ENCODE measurements around the gene TLCD3A.
"Not testable (repeated sequence)": the region's sequence is repeated elsewhere in the genome, so short reads cannot be mapped to it uniquely, and the experiment has no call there.

TLCD3A gene

DNA sequence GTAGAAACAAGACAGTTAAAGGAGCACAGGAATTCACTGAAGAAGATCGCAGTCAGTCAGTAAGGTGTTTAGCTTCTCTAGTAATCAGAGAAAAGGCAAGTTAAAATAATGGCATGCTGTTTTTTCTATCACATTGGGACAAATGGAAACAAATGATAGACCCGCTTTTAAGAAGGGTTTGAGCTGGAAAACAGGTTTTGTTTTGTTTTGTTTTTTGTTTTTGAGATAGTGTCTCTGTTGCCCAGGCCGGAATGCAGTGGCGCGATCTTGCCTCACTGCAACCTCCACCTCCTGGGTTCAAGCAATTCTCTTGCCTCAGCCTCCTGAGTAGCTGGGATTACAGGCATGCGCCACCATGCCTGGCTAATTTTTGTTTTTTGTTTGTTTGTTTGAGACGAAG lies 53.5 kb downstream of the TLCD3A start:
- H3K9me3 ChIP-seq (ENCODE audit: control insufficient read depth, low read length); H3K36me3 ChIP-seq (ENCODE audit: control insufficient read depth, insufficient read depth, low read length): not testable (repeated sequence)

GRCh38 chr17:787641-788221 lies 55.3 kb downstream of the TLCD3A start:
- Histone ChIP-seq H3K27me3 (ENCODE audit: control insufficient read depth, insufficient read depth, low read length) (no peaks in the 10 kb centered on the region), H3K9me3 (ENCODE audit: control insufficient read depth, low read length) (no peaks in the 10 kb centered on the region), H3K36me3 (ENCODE audit: control insufficient read depth, insufficient read depth, low read length) (no peaks in the 10 kb centered on the region), H3K4me3 (ENCODE audit: low read length) (no peak overlapping the region), H3K9ac (ENCODE audit: low read length) (no peak overlapping the region), H3K4me1 (ENCODE audit: control insufficient read depth, insufficient read depth, low read length) (no peaks in the 10 kb centered on the region)

More for the DNA sequence above, 53.5 kb downstream of the TLCD3A start:
- H3K4me1 ChIP-seq (ENCODE audit: control insufficient read depth, insufficient read depth, low read length); H3K4me3 ChIP-seq (ENCODE audit: low read length); H3K9ac ChIP-seq (ENCODE audit: low read length); H3K27me3 ChIP-seq (ENCODE audit: control insufficient read depth, insufficient read depth, low read length): not testable (repeated sequence)

- Histone ChIP-seq H3K9ac (ENCODE audit: low read length) (no peak overlapping the region), H3K36me3 (ENCODE audit: control insufficient read depth, insufficient read depth, low read length) (no peaks in the 10 kb centered on the region), H3K27me3 (ENCODE audit: control insufficient read depth, insufficient read depth, low read length) (no peaks in the 10 kb centered on the region), H3K9me3 (ENCODE audit: control insufficient read depth, low read length) (no peaks in the 10 kb centered on the region), H3K4me1 (ENCODE audit: control insufficient read depth, insufficient read depth, low read length) (no peaks in the 10 kb centered on the region), H3K4me3 (ENCODE audit: low read length) (no peak overlapping the region)
Measured at GRCh38 chr17:788551-788950, 56.2 kb downstream of the TLCD3A start.

DNA sequence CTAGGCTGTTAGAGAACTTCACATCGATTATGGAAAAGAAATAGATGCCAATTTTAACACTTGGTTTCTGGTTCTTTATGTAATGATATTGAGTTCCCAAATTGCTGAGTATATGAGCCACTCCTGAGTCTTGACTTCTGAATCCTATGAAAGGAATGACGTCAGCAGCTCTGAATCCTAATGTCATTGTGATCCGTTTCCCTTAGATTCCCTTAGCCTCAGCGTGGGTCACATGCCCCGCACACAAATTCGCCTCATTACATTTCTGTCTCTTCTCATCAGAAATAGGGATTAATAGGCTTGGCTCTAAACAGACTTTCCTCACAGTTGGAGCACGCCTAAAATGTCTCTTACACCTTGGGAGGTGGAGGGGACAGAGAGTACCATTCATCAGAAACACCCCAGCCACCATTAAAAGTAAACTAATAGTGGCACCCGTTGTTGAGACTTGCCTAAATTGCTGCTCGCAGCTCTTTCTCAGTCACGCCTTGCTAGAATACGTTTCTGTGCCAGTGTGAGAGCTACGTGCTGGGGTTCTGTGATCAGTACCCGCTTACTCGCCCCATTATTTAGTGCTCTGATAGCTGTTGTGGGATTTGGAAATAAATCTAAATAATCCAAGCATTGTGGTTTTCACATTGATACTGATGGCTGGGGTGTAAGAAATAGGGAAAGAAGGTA lies 56.9 kb downstream of the TLCD3A start:
- H3K9ac ChIP-seq (ENCODE audit: low read length), result no peak overlapping the region
- no peaks in the 10 kb centered on the region for H3K36me3 ChIP-seq (ENCODE audit: control insufficient read depth, insufficient read depth, low read length)
- no peak overlapping the region for H3K4me3 ChIP-seq (ENCODE audit: low read length)
- H3K27me3 ChIP-seq (ENCODE audit: control insufficient read depth, insufficient read depth, low read length), result no peaks in the 10 kb centered on the region
- H3K4me1 ChIP-seq (ENCODE audit: control insufficient read depth, insufficient read depth, low read length), result no peaks in the 10 kb centered on the region
- H3K9me3 ChIP-seq (ENCODE audit: control insufficient read depth, low read length), result no peaks in the 10 kb centered on the region

DNA sequence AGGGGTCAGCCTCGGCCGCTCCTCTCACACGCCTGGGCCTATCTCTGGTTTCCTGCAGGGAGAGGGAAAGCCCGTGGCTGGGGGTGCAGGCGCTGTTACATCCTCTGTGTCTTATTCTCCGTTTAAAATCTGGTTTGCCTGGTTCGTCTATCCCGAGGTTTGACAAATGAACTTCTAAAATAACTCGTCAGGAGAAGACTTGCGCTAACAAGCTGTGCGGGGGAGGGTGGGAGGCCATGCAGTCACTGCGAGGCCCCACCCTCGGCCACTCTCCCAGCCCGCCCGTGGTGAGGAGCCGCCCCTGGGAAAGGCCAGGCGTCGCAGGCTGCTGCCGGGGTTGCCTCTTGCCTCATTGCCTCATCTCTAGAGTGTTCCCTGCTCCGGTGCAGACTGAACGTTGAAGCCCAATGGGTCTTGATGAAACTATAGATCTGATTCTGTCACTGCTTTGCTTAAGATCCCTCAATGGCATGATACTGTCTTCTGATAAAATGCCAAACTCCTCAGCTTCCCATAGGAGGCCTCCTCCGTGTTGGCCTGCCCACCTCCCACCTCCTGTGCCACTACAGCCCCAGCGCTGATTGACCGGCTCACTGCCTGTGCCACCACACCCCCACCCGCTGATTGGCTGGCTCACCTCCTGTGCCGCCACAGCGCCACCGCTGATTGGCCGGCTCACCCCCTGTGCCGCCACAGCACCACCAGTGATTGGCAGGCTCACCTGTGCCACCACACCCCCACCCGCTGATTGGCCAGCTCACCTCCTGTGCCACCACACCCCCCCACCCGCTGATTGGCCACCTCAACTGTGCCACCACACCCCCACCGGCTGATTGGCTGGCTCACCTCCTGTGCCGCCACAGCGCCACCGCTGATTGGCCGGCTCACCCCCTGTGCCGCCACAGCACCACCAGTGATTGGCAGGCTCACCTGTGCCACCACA lies 57.8 kb downstream of the TLCD3A start:
- not testable (repeated sequence) for H3K36me3 ChIP-seq (ENCODE audit: control insufficient read depth, insufficient read depth, low read length); H3K9ac ChIP-seq (ENCODE audit: low read length); H3K27me3 ChIP-seq (ENCODE audit: control insufficient read depth, insufficient read depth, low read length); H3K9me3 ChIP-seq (ENCODE audit: control insufficient read depth, low read length); H3K4me3 ChIP-seq (ENCODE audit: low read length); H3K4me1 ChIP-seq (ENCODE audit: control insufficient read depth, insufficient read depth, low read length)

DNA sequence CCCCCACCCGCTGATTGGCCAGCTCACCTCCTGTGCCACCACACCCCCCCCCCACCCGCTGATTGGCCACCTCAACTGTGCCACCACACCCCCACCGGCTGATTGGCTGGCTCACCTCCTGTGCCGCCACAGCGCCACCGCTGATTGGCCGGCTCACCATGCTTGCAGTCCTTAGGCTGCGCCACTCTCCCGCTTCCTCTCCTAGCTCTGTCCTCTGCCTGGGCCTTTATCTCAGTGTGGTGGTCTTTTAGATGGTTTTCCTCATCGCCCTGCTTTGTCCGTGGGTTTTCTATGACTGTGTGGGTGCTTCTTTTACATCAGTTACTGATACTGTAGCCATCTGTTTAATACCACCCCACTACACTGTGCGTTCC lies 58.5 kb downstream of the TLCD3A start:
- not testable (repeated sequence) for H3K4me3 ChIP-seq (ENCODE audit: low read length); H3K27me3 ChIP-seq (ENCODE audit: control insufficient read depth, insufficient read depth, low read length); H3K9me3 ChIP-seq (ENCODE audit: control insufficient read depth, low read length); H3K9ac ChIP-seq (ENCODE audit: low read length); H3K4me1 ChIP-seq (ENCODE audit: control insufficient read depth, insufficient read depth, low read length); H3K36me3 ChIP-seq (ENCODE audit: control insufficient read depth, insufficient read depth, low read length)

- no peak overlapping the region for H3K9ac ChIP-seq (ENCODE audit: low read length)
- H3K27me3 ChIP-seq (ENCODE audit: control insufficient read depth, insufficient read depth, low read length), result no peaks in the 10 kb centered on the region
- peaks cover 5% of the 10 kb centered on the region for H3K4me1 ChIP-seq (ENCODE audit: control insufficient read depth, insufficient read depth, low read length)
- H3K4me3 ChIP-seq (ENCODE audit: low read length), result no peak overlapping the region
- no peaks in the 10 kb centered on the region for H3K9me3 ChIP-seq (ENCODE audit: control insufficient read depth, low read length)
- no peaks in the 10 kb centered on the region for H3K36me3 ChIP-seq (ENCODE audit: control insufficient read depth, insufficient read depth, low read length)
Measured at GRCh38 chr17:791829-792228, 59.4 kb downstream of the TLCD3A start.

DNA sequence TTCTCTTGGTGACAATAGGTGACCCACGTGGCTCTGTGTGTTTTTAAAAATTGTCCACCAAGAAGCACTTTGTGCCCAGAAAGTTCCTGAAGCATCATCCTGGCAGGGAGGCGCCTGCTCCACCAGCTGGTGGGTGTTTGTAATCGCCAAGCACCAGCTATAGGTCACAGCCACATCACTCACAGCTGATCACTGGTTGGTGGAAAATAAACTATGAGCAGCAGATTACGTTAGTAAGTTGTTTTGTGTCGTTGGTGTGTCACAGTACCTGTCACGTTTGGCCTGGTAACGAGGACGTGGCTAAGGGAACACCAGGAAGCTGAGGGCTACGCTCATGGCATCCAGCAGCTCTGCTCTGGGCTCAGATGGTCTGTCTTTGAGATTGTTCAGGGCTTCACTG lies 59.9 kb downstream of the TLCD3A start:
- Histone ChIP-seq H3K4me3 (ENCODE audit: low read length) (no peak overlapping the region), H3K4me1 (ENCODE audit: control insufficient read depth, insufficient read depth, low read length) (peaks cover 5% of the 10 kb centered on the region), H3K9ac (ENCODE audit: low read length) (no peak overlapping the region), H3K27me3 (ENCODE audit: control insufficient read depth, insufficient read depth, low read length) (no peaks in the 10 kb centered on the region), H3K9me3 (ENCODE audit: control insufficient read depth, low read length) (no peaks in the 10 kb centered on the region), H3K36me3 (ENCODE audit: control insufficient read depth, insufficient read depth, low read length) (no peaks in the 10 kb centered on the region)

All from mucosa of stomach (tissue), 1 donor.